ENCODE results near the gene PDK1.

DNA sequence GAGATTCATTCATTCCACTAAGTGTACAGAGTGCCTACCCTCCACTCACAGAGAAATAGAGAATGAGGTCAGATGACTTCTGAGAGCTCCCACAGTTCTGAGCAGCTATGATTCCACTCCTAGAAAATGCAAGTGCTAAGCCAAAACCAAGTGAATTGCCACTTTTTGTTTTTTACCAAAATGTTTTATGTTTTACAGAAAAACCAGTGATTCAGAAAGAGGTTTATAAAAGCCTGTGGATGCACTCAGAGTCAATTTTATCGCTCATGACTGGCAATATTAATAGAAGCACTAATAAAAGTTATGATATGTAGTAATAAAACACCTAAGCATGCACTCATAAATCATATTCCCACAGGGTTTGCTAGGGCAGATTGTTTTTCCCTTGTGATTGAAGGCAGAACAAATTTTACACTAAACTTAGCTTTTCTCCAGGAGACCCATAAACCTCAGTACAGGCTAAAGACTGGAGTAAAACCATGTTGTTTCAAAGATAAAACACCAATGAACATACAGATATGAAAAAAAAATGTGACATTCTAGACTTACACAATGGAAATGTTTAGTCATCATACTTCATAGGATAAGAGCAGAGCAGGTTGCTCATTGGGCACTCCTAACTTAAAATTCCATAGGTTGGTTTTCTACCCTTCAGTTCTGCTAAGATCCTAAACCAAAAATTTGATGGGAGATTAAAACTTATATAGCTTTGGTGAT, 67.5 kb downstream of the PDK1 start:
- TF ChIP-seq POLR2AphosphoS5 (IDR thresholded peaks at IDR 0.05; ENCODE audit: low read depth, low read length) (no peak), TAF1 (IDR thresholded peaks at IDR 0.05; ENCODE audit: borderline replicate concordance, low read depth, low read length) (no peak)
